GM18526 (cell line): ENCODE results near the gene RHOBTB3.

Experiments used
- POLR2A ChIP-seq: IDR thresholded peaks from 3 replicates; pipeline ENCODE4 v1.6.1; 2011; ENCODE audit not compliant: insufficient read length; ENCODE audit errors: extremely low read depth

The RHOBTB3 gene

DNA sequence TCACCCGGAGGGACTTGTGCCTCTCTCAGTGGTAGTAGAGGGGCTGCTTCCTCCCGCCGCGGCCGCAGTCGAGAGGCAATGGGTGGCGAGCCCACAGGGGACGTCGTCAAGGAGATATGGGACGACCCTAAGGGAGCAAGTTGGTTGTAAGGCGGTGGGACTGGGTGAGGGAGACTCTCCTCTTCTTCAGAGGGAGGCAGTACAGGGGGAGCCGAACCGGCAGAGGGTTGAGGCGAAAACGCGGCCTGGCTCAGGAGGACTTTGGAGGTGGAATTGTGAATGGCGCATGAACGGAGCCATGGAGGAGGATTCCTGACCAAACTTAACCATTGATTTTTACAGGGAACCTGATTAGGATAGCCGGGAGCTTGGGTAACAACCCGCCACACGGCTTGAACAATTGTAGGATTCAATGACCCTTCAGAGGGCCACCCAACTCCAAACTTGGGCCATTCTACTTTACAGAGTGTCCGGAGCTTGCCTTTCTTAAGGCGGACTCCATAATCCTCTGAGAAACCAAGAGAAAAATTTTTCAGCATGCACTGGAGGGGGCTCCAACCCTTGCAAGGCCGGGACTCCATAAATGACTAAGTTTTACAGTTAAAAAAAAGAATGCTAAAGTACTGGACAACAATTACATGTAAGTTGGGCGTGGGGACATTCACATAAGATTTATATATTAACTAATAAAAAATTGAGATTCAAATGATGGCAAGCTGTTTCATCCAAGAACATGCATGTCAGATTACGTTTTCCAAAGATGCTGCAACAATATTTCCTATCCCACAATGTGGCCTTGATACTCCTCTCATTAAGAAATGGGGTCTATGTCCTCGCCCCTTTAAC is 19.4 kb upstream of the RHOBTB3 start:
- no peak for TF ChIP-seq POLR2A

DNA sequence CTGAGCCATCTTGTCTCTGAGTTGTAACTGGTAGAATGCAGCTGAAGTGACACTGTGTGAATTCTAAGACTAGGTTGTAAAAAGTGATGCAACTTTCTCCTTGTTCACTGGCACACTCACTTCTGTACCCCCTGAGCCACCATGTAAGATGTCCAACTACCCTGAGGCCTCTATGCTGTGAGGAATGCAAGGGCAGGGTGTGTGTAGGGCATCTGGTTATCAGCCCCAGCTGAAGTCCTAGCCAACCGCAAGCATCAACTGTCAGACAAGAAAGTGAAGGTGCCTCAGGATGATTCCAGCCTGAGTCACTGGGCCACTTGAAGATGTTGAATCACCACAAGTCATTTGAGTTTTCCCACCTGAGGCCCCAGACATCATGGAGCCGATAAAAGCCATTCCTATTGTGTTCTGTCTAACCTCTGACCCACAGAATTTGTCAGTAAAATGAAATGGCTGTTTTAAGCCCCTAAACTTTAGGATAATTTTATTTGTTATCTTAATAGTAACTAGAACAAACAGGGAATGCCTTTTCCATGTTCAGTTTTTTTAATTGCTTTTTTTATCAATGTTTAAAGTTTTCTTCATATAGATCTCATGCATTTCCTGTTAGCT is 18.7 kb upstream of the RHOBTB3 start:
- no peak for TF ChIP-seq POLR2A

GRCh38 chr5:95713960-95714710 is 17.0 kb upstream of the RHOBTB3 start:
- TF ChIP-seq POLR2A, result no peak

DNA sequence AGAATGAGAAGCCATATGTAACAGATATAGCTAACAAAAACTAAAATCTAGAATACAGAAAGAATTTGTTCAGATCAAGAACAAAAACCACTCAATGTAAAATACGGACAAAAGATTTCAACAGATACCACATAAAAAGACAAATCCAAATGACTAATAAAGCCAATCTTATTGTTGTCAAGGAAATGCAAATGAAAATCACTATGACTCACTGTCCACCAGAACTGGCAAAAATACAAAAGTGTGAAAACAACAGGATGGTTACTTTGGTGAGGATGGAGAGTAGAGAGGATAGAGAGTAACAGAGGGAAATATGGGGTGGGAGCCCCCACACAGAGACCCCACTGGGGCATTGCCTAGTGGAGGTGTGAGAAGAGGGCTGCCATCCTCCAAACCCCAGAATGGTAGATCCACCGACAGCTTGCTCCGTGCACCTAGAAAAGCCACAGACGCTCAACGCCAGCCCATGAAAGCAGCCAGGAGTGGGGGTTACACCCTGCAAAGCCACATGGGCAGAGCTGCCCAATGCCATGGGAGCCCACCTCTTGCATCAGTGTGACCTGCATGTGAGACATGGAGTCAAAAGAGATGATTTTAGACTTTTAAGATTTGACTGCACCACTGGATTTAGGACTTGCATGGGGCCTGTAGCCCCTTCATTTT is 15.2 kb upstream of the RHOBTB3 start:
- no peak for TF ChIP-seq POLR2A

DNA sequence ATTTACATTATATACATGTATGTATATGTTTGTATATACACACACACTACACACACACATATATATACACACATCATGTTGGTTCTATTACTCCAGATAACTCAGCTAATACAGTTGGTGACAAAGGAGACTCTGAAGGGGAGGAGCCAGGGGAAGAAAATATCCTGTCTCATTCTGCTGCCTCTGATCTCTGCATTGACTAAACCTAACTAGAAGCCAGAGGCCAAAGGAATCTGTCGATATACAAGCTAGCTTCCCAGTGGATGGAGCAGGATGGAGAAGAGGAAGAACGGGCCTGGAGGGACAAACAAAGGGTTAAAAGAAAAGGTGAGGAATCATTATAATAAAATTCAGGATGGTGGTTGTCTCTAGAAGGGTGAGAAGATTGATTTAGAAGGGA is 13.7 kb upstream of the RHOBTB3 start:
- no peak for TF ChIP-seq POLR2A

DNA sequence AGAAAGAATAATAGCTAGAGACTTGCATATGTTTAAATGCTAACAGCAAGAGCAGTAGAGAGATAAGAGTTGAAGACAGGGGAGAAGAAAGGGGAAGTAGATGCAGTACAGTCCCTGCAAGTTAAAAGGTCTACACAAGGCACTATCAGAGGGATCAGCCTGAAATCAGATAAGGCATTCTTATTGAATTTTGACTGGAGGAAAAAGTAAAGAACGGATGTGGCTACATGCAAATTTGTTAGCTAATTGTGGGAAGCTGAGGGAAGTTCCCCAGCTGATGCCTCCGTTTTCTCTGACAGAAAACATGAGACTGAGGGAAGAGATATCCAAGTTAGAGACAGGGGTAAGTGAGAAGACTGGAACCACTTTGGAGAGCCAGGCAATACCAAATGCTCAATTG is 12.9 kb upstream of the RHOBTB3 start:
- TF ChIP-seq POLR2A, result no peak

- TF ChIP-seq POLR2A, result no peak
These were observed 12.4 kb upstream of the RHOBTB3 start for GRCh38 chr5:95718738-95719137.

DNA sequence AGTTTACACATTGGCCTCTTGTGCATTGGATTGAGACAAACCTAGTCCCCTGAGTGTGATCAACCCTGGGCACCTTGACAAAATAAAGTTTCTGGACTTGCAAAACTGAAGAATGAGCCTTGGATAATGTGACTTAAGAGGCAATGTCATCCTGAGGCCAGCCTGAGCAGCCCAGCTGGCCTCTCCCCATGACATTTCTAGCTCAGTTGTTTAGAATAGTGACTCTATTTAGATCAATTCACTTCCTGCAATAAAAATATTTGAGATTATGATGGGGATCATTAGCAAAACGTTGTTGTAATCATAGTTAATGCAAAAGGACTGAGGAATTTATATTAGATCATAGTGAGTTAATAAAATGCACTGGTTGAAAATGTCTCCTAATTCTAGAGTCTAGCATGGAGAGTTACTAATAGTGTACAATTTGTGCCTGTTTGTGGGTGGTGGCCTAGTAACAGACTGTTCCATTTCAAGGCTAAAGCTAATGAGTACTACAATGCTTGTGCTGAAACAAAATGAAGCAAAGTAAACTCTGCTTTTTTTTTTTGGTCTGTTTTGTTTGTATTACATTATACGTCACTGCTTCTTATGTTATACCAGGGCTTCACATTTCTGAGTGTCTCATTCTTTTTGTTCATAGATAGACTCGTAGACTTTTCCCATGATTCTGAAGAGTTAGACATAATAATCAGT is 10.9 kb upstream of the RHOBTB3 start:
- TF ChIP-seq POLR2A, result no peak

GRCh38 chr5:95721582-95722295 is 9.4 kb upstream of the RHOBTB3 start:
- no peak for TF ChIP-seq POLR2A

DNA sequence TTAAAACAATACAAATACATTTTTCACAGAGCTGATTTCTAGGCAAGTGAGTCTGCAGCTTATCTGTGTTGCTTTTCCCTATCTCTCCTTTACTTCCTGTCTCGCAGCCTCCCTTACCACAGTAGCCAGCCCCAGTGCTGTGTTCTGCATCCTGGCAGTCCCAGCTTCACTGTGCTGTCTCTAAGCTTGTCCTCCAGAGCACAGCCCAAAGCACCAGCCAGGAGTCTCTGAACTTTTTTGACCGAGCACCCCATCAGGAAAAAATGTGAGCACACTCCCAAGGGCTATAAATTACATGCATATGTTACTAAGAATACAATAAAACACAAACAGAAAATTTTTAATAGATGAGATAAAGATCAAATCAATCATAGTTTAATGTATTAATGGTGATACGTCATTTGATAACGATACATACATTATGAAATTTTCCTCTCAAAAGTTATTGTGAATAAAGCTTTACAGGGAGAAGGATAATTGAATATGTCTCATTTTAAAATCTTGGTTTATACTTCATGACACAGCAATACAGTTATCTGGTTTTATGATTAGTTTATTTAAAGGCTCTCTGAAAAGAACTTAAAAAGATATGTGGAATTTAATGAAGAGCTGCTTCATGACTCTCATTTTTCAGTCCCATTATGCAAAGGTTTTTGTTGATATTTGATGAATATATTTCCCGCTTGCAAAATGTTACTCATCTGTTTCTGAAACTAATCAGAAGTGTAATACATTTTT is 7.3 kb upstream of the RHOBTB3 start:
- no peak for TF ChIP-seq POLR2A

- TF ChIP-seq POLR2A, result no peak
These were observed 5.9 kb upstream of the RHOBTB3 start for GRCh38 chr5:95725071-95725820.

DNA sequence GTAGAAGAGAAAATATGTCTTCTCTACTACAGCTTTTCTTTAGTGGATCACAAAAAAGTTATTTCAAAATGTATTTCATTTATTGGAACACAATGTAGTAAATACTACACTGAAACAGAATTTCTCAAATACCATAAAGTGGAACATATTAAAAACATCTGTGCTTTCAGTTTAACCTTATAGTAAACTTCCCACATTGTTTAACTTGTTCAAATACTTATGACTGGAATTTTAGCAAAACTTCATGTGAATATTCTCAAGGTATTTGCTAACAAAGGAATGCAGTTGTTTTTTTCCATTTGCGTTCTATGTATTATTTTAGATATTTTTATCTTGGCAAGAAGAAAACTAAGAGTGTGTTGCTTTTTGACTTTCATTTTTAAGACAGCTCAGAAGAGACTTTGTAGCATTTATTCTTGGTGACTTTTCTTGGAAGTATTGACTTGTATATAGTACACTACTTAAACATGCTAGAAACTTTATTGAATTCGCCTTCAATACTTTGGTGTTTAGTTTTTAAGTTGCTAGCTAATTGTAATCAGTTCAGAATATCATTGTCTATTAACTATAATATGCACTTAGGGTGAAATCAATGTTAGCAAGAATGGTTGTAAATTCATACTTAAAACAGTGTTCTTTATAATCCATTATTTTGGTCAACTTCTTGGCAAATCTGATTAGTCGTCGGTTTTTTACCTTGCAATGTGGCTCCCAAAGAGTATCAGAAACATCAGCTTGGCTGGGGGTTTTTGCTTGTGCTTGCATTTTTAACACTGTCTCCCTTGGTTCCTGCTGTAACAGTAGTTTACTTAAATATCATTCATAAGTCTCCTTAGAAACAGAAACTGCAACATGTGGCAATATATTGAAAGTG is 5.0 kb upstream of the RHOBTB3 start:
- no peak for TF ChIP-seq POLR2A
